HG02938 (cell line): ENCODE data around the gene TNFRSF14.

Experiments
- ATAC-seq: cut with Tn5 transposase; IDR thresholded peaks from one replicate; pipeline ENCODE4 v1.9.1; 2021; ENCODE audit warnings: mild to moderate bottlenecking, moderate library complexity; ENCODE audit not compliant: unreplicated experiment

The TNFRSF14 gene

GRCh38 chr1:2586154-2587070 is 30.2 kb downstream of the TNFRSF14 start, which contains the start of gene PRXL2B:
PRXL2B (plus strand) TSS chr1:2586777; CDS start chr1:2586886, 109 bp downstream.
- ATAC-seq, result peak; percentile 56

- peak; percentile 4 for ATAC-seq
Measured at GRCh38 chr1:2587071-2587859, 31.1 kb downstream of the TNFRSF14 start.

GRCh38 chr1:2587860-2588571 is 31.8 kb downstream of the TNFRSF14 start:
- ATAC-seq, result no peak

- ATAC-seq, result no peak
Measured at GRCh38 chr1:2588661-2589430, 32.7 kb downstream of the TNFRSF14 start.

- ATAC-seq, result no peak
Measured at GRCh38 chr1:2589431-2590232, 33.5 kb downstream of the TNFRSF14 start.

- ATAC-seq, result no peak
Measured at GRCh38 chr1:2590233-2591141, 34.3 kb downstream of the TNFRSF14 start.

- no peak for ATAC-seq
Measured at GRCh38 chr1:2591233-2591580, 35.0 kb downstream of the TNFRSF14 start.

GRCh38 chr1:2591581-2592261 is 35.5 kb downstream of the TNFRSF14 start:
- ATAC-seq, result no peak

- ATAC-seq, result no peak
Measured at GRCh38 chr1:2592672-2593071, 36.5 kb downstream of the TNFRSF14 start.

- ATAC-seq, result no peak
Measured at GRCh38 chr1:2593251-2593878, 37.2 kb downstream of the TNFRSF14 start.

GRCh38 chr1:2594001-2594640 is 38.0 kb downstream of the TNFRSF14 start:
- ATAC-seq, result no peak

- no peak for ATAC-seq
Measured at GRCh38 chr1:2594641-2595131, 38.5 kb downstream of the TNFRSF14 start.

GRCh38 chr1:2595261-2595811 is 39.2 kb downstream of the TNFRSF14 start:
- ATAC-seq, result no peak

GRCh38 chr1:2595812-2596529 is 39.8 kb downstream of the TNFRSF14 start:
- ATAC-seq, result no peak

GRCh38 chr1:2596530-2597333 is 40.6 kb downstream of the TNFRSF14 start:
- no peak for ATAC-seq
